SKM-1 (cell line): Measurements from ENCODE around the gene ARX.
A peak's percentile ranks its signal among the peaks of the same experiment; 100 is the strongest.

Experiments used
- DNase-seq: peaks from one replicate; lab custom pipeline; 2025; ENCODE audit not compliant: unreplicated experiment; lab: John Stamatoyannopoulos, UW

The ARX gene

DNA sequence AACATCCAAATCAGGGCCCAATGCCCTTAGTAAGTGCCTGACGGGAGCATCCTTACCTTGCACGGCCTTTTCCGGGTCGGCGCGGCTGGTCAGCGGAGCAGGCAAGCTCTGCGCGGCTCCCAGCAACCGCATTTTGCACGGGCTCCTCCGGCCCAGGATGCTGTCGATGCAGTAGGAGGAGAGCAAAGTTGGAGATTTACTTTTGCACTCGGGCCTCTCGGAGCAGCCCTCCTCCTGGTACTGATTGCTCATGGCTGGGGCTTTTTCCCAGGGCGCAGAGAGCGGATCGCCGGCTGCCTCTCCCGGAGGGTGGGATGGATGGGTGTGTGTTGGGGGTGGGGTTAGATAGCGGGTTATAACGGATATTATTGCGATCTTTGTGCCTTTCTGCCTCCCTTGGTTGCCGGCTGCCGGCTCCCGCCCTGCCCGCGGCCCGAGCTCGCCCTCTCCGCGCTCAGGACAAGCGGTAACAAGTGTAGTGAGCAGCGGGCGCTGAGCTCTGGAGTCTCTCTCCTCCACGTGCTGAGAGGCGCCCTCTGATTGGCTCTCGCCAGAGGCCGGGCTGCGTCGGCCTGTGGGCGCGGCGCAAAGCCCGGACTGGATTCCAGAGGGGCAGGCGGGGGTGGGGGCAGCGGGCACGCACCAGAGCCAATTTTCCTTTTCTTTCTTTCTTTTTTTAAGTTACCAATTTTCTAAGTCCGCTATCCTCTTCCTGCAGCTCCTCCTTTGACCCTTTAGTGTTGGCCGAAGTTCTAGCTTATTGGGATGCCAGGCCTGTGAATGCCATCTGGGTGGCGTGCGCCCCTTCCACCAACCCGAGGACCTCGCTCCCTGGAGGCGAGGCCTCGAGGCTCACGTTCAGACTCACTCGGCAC lies at the start of gene ARX:
ARX (minus strand) TSS at position 480 of the 875 bp plus-strand sequence; CDS start at position 252, 228 bp downstream.
- no peak for DNase-seq

DNA sequence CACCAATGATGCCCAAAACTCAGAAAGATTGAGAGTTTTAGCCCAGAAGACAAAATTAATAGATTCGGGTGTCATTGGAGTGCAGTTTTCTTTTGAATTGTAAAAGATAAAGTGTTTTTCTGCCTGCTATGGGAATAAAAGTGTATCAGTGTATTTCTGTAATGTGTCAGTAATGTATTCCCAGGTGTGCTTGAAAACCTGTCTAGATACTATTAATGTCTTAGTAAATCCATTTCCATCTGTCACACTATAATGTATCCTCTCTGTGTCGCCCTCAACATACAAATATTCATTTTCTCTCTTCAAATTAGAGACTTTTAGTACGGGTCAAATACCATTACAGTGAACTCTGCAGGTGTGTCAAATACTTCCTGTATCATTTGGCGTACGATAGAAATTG lies 43.5 kb upstream of the ARX start:
- DNase-seq: no peak

DNA sequence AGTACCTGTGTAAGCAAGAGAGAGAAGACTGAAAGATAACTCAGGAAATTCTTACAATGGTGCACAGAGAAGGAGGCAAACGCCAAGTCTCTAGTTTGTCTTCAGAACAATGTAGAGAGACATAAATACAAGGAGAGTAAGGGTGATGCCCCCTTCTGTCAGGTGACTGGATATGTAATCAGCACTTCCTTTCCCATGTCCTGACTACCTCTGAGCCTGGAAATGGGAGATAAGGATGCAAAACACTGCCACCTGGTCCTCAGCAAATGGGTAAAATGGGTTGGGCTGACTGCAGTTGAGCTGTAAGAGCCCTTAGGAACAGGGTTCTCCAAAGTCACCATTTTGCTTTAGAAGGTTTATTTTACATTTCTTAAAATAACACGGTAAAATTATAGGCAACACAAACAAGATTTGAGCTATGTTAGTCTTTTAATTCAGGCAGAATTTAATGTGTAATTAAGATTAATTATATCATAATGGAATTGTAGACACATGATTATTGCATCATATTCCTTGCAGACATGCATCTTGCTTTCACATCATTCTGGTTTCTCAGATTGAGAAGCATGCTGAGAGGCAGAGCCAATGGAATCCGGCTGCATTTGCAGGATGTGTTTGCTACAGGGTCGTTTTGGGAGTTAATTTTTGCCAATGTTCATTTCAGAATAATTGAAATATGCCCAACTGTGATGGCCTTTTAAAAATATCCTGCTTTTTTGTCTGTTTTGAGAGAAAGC lies 37.2 kb upstream of the ARX start:
- DNase-seq: no peak

GRCh38 chrX:25049971-25050370 lies 34.2 kb upstream of the ARX start:
- no peak for DNase-seq

DNA sequence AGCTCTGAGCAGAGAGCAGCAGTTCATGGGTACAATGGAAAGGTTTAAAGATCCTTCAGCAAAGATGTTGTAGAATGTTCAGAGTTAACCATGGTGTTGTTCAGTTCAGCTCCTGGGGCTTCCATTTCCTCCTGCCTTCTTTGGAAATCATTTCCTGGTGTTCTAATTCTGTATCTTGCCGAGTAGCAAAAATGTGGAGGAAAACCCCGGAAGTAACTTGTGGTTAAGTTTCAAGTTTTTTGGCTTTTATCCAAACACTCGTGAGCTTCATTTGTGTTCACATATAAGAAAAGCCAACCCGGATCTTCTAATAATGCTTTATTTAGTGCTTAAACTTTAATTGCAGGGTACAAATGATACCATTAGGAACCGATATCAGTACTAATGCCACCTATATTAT lies 33.6 kb upstream of the ARX start:
- peak; percentile 0 for DNase-seq

- no peak for DNase-seq
Measured at GRCh38 chrX:25048178-25048577, 32.4 kb upstream of the ARX start.

- no peak for DNase-seq
Measured at GRCh38 chrX:25043192-25043591, 27.4 kb upstream of the ARX start.

DNA sequence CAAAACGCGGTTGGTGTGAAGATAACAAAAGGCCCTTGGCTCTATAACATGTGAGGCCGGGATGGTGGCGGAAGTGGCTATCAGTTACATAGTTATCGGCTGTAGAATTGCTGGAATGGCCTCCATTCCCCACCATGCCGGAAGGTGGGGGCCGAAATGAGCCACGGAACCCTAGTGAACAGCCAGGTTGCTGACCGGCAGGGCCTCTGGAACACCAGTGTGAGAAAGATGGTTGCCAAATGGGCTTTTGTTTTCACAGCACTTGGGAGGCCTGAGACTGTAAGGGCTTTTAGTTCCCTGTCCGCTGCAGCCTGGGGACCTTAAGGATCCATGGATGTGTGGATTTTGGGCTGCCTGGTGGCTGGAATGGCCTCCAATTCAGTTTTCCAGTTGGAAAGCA lies 23.3 kb upstream of the ARX start:
- DNase-seq: no peak

DNA sequence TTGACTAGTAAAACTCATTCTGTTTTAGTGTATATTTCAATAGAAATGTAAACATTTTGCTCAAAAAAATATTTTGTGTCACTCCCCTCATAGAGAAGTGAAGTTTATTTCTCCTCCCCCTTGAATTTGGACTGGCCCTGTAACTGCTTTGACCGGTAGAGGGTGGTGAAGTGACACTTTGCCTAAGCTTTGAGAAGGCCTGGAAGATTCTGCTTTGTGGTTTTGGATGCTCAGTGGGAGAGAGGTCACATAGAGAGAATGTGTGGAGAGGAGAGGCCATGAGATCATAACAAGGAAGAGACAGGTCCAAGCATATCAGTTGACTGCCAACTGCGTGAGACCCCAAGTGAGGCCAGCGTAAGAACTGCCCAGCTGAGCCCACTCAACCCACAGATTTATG lies 19.1 kb upstream of the ARX start:
- DNase-seq: no peak

- DNase-seq: no peak
Measured at GRCh38 chrX:25029288-25029825, 13.6 kb upstream of the ARX start.

DNA sequence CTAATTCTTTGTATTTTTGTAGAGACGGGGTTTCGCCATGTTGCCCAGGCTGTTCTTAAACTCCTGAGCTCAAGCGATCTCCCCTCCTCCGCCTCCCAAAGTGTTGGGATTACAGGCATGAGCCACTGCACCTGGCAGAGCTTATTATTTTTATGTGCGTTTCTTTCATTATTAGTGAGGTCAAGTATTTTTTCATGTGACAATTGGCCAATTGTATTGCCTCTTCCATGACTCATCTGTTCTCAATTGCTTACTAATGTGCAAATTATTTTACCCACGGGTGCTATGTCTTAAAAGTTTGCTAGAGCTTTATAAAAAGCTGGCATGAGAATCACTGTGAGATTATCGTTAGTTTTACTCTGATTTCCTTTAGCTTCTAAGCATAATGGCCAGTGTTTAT lies 13.0 kb upstream of the ARX start:
- DNase-seq: no peak

DNA sequence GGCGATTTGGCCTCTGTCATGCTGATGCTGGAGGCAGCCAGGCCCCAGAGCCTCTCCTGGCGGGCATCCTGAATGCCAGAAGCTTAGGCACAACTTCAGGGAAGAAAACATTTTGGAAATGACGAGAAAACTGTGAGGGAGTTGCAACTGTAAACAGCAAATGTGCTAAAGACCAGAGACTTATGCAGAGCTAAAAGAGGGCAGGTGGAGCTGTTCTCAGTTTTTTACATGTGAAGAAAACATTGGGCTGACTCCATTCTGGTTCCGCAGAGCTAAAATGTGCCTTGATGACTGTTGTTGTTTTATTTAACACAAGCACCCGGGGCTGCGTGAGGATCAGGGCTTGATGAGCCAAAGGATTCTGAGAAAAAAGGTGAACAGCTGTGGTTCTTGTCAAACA lies 10.8 kb upstream of the ARX start:
- no peak for DNase-seq

DNA sequence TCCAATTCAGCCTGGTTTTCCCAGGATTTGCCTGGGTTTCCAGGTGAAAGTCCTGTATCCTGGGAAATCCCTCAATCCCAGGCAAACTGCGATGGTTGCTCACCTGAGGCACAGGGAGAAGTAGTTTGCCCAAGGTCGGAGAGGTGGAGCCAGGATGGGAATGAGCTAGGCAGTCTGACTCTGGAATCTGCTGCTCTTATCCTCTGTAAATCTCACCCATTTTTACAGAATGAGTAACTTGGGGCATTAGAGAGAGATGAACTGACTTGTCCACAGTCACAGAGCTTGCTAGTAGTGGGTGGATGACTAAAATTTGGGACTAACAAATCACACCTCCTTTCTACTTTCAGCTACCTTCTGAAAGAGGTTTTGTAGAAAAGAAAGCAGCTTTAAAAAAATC lies 9.8 kb upstream of the ARX start:
- no peak for DNase-seq

GRCh38 chrX:25023908-25024307 lies 8.1 kb upstream of the ARX start:
- no peak for DNase-seq

DNA sequence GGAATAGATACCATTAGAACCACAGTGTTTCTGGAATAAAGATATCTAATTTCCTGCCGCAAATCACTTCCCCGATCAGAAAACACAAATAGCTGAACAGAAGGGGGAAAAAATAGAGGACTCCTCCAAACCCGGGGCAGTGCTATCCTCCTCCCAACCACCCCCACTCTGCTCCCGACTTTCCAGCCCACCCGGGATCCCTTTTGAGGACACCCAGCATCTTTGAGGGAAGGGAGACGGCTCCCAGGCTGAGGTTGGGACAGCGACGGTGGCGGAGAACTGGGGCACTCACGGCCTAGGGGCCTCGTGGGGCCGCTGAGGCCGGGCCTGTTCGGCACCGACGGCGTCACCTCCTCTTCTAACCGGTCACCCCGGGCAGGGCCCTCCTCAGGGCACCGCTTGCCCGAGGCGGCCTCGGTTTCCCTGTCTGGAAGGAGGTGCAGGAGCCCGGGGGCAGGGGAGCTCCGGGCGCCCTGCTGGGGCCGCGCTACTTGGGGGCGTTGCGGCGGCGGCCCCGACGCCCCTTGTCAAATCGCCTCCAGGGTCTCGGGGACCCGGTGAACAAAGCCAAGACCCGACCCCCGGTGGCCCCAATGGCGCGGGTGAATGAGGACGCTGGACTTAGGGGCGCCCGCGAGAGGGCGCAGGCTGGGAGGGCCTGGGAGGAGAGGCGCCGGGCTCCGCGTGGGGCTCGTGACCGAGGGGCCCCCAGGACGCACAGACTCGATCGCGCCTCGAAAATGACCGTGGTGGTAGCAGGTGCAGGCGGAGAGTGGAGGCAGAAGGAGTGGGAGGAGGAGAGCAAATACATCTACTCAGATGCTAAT lies 6.9 kb upstream of the ARX start:
- no peak for DNase-seq

GRCh38 chrX:25020905-25021449 lies 5.2 kb upstream of the ARX start:
- DNase-seq: no peak

GRCh38 chrX:25020391-25020904 lies 4.7 kb upstream of the ARX start:
- DNase-seq: no peak

DNA sequence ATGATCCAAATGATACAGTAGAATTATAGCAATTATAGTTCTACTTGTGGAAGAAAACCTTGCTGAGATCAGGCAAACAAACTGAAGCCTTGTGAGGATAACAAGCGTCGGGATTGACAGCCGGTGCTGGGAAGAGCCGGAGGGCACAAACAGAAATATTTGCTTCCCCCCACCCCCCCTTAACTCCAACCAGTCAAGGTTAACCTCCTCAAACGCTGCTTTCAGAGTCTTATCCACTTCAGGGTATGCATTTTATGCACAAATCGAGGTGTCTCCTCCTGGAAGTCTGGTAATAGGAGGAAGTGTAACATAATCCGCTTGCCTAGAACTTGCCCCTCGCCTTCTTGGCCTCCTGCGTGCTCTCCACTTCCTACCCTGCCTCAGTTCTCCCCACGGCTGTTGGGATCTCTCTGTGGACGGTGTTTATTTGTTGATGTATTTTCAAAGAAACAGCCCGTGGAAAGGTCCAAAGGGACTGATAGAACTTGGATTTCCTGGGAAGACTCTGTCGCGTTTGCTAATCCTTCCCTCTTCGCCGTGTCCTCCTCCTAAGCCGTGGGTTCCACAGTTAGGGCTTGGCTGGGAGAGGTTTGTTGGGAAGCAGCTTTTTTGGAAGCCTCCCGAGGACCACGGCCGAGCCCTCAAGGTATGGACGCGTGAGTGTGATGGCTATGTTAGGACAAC lies 4.1 kb upstream of the ARX start:
- DNase-seq: no peak

GRCh38 chrX:25018682-25019081 lies 2.9 kb upstream of the ARX start:
- no peak for DNase-seq

DNA sequence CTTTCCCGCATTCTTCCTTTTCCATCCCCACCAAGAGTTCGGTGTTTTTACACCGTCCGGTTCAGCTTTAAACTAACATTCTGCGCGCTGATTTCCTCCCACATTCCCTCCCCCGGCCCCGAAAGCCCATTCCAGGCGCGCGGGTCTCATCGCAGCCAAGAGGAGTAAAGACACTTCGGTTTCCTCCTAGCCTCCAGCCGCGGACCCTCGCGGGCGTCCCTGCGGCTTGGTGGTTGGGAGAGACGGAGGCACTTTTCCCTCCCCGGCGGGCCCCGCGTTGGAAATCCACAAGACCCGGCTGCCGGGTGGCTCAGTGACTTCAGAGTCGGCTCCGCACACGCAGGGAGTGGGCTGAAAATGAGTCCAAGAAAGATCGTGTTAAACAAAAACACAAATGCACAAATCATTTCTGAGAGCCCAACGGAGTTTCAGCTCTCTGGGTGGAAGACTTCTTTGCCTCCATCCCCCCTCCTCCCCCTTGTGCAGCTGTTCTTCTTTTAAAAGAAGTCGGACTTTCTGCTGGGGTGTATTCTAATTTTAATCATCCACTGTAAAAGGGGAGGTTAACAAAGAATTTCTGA lies 2.0 kb upstream of the ARX start:
- DNase-seq: no peak
